Globus pallidus (tissue), 1 donor: ENCODE measurements around the gene SMIM14.
A peak's percentile ranks its signal among the peaks of the same experiment; 100 is the strongest.
"Not testable (repeated sequence)": the region's sequence is repeated elsewhere in the genome, so short reads cannot be mapped to it uniquely, and the experiment has no call there.

ENCODE experiments used
- DNase-seq: peaks from one replicate; pipeline ENCODE4 v3.0.0-alpha.2; 2015; ENCODE audit warnings: low spot score

Gene SMIM14

GRCh38 chr4:39530682-39531081 lies 108.0 kb downstream of the SMIM14 start:
- DNase-seq = no peak

- no peak for DNase-seq
Measured at GRCh38 chr4:39529534-39529933, 109.1 kb downstream of the SMIM14 start.

DNA sequence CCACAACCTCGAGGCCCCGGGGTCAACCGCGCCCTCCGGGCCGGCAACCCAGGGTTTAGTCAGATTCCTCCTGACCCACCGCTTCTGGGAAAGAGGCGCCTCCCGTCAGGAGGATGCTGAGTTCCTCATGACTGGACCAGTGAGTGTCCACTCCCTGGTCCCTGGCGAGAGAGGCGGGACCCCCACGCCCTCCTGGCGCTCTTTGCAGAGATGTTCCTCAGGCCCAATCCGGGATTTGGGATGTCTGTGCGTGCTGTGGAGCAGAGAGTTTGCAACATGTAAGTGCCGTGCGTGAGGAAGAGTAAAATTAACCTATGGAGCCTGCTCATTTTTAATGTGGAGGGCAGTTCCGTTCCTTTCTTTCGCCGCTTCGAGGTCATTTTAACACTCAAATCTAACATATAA lies 110.6 kb downstream of the SMIM14 start:
- DNase-seq = no peak

- peak; percentile 99 for DNase-seq
Measured at GRCh38 chr4:39527296-39528060, 111.2 kb downstream of the SMIM14 start, which contains the start of gene UGDH. Gene UGDH (minus strand): TSS chr4:39527439. CDS start chr4:39521512, 5,927 bp downstream.

GRCh38 chr4:39526765-39527295 lies 111.8 kb downstream of the SMIM14 start:
- peak; percentile 30 for DNase-seq

- DNase-seq = no peak
Measured at GRCh38 chr4:39525822-39526690, 112.6 kb downstream of the SMIM14 start.

DNA sequence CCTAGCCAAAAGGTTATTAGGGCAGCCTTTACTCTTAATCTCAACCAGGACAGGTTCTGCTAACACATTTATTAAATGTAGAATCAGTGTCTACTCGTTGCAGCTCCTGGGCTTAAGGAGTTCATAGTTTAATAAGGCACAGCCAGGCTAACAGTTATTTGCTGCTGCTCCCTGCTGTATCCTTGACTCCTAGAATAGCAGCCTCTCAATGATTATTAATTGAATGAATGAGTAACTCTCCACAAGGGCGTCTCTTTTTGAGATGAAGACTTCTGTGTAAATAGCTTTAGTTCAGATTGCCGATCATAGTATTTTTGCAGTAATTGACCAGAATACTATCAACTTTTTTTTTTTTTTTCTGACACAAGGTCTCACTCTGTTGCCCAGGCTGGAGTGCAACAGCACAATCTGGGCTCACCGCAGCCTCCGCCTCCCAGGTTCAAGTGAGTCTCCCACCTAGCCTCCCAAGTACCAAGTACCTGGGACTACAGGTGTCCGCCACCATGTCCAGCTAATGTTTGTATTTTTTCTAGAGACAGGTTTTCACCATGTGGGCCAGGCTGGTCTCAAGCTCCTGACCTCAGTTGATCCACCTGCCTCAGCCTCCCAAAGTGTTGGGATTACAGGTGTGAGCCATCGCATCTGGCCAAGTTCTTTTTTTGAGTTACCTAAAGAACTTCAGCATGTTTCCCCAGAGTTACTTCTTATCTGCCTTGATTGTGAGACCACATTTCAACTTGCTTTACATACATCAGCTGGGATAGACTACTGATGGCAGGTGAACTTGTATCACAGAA lies 114.3 kb downstream of the SMIM14 start:
- DNase-seq = no peak

DNA sequence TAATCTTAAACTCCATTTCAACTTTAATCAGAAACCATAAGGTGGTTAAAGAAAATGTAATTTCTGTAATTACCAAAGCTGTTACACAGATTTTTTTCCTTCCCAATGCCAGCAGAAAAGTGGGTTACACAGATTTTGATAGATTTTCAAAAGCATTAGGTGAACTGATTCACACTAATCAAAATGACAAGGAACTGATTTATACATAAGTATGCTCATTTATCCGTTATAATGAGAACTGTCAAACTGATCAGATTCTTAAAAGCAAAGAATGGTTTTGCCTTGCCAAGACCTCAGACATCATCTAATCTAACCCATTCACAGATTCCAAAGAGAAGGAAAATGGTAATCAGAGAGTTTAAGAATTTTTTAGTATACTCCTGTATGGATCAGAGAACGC lies 116.6 kb downstream of the SMIM14 start:
- DNase-seq = no peak

DNA sequence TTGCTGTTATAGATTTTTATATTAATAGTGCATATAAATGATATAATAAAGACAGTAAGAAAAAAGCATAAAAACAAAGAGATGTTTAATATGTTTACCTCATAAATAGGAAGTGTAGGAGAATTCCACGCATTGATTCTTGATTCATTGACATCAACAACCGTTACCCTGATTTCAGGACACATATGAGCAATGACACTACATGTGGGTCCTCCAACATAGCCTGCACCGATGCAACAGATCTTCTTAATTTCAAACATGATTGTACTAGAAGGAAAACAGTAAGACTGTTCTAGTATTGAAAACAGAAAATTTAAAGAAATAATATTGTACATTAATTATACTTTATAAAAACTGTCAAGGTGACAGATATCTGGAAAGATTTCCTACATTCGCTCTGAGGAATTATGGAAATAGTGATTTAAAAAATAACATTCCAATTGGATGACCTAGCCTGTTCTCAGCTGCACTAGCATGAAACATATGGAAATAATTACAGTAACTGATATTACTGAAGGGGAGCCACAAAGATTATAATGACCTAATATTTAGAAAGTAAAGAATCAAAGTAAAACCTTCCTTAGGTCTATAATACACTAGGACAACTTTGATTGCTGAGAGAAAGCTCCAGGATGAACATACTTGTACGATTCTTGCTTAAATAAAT lies 117.3 kb downstream of the SMIM14 start:
- DNase-seq = no peak

DNA sequence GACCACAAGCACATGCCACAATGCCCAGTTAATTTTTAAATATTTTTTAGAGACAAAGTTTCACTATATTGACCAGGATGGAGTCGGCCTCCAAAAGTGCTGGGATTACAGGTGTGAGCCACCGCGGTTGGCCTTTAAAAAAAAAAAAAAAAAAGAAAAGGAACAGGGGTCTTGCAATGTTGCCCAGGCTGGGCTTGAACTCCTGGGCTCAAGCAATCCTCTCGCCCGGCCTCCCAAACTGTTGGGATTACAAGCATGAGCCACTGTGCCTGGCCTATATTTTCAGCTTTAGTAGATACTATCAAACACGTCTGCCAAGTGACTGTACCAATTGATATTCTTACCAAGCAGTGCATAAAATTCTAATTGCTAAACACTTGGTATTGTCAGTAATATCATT lies 120.2 kb downstream of the SMIM14 start:
- DNase-seq = no peak

- DNase-seq = no peak
Measured at GRCh38 chr4:39516407-39516966, 122.2 kb downstream of the SMIM14 start.

- not testable (repeated sequence) for DNase-seq
Measured at GRCh38 chr4:39515669-39516401, 122.8 kb downstream of the SMIM14 start.

DNA sequence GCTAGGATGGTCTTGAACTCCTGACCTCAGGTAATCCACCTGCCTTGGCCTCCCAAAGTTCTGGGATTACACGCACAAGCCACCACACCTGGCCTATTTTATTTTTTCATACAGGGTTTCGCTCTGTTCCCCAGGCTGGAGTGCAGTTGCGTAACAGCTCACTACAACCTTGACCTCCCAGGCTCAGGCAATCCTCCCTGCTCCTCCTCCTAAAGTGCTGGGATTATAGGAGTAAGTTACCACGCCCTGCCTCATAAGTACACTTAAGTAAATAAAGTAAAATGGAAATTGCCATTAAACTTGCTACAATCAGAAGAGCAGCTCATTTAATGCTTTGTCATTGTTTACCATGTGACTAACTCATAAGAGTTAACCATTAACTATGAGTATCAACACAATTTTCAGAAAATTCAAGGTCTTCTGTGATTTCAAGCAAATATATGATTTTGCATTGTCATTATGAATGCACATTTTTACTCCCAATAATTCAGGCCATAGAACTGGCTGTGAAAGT lies 123.7 kb downstream of the SMIM14 start:
- no peak for DNase-seq

DNA sequence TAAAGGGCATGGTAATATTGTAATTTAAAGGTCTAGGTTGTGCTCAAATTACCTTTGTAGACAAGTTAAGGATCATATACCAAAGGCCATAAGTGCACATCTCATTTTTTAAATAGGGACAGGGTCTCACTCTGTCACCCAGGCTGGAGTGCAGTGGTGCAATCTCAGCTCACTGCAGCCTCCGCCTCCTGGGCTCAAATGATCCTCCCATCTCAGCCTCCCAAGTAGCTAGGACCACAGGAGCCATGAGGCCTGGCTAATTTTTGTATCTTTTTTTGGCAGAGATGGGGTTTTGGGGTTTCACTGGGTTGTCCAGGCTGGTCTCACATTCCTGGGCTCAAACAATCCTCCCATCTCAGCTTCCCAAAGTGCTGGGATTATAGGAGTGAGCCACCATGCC lies 124.4 kb downstream of the SMIM14 start:
- not testable (repeated sequence) for DNase-seq

- DNase-seq = no peak
Measured at GRCh38 chr4:39510348-39510929, 128.2 kb downstream of the SMIM14 start.

- no peak for DNase-seq
Measured at GRCh38 chr4:39505581-39505980, 133.1 kb downstream of the SMIM14 start.

- DNase-seq = no peak
Measured at GRCh38 chr4:39504538-39504937, 134.1 kb downstream of the SMIM14 start.

DNA sequence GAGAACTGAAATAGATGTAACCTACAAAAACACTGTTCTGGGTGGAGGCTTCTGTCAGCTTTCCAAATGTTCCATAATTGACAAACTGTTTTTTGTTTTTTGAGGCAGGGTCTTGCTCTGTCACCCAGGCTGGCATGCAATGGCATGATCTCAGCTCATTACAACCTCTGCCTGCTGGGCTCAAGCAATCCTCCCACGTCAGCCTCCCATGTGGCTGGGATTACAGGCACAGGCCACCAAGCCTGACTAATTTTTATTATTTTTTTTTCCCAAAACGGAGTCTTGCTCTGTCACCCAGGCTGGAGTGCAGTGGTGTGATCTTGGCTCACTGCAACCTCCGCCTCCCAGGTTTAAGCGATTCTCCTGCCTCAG lies 136.0 kb downstream of the SMIM14 start:
- DNase-seq = not testable (repeated sequence)

GRCh38 chr4:39502019-39502663 lies 136.5 kb downstream of the SMIM14 start:
- no peak for DNase-seq

DNA sequence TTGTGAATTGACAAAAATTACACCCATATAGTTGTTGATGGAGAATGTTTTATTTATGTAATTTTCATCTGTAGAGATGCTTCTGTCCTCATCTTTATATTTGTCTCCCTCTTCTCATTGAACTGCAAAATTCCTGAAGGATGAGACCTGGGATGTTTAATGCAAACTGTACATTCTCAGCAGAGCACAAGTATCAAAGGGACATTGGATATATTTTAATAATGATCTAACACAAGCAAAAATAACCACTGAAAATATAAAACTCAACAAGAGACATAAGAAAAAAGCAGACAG lies 140.0 kb downstream of the SMIM14 start:
- no peak for DNase-seq
